HepG2 (cell line): ENCODE data around the gene KRT16. TPM values are rescaled to one million over a fixed set of nuclear protein-coding genes. Genes with fewer than 3 reads are reported as not detected.

ENCODE experiments used
- ATAC-seq: fragments of 200-7000 bp; cut with Tn5 transposase; 3 replicates; pipeline ENCODE4 v1.9.1; 2020; ENCODE audit warnings: mild to moderate bottlenecking, moderate library complexity
- BruUV-seq: library from RNA; stranded (reverse); fragments of 400-500 nt; replicated peaks from 2 replicates; lab custom pipeline; 2021; lab: Mats Ljungman, UMichigan
- CTCF ChIA-PET: fragments of 300-600 bp; formaldehyde crosslinking; extraction: SDS; loops from one replicate; lab custom pipeline; 2021; ENCODE audit warnings: low total read pairs, inconsistent platforms, low intra/inter-chr PET ratio; lab: Yijun Ruan, JAX
- POLR2A ChIA-PET: fragments of 350-600 bp; sonication (Branson Sonifier 250); formaldehyde crosslinking; loops from one replicate; lab custom pipeline; 2020; ENCODE audit warnings: antibody characterized with exemption, inconsistent platforms; lab: Yijun Ruan, JAX
- DNase-seq: peaks from one replicate; pipeline ENCODE4 v3.0.0-alpha.2; 2015; ENCODE audit warnings: low spot score
- FAIRE-seq: peaks from 3 replicates; lab custom pipeline; 2011; peaks lifted over from hg19 to GRCh38; lab: Jason Lieb, UNC
- H2AFZ ChIP-seq: one replicate; pipeline ENCODE4 v1.6.1; 2011; ENCODE audit warnings: low read length, inconsistent platforms
- H3K27ac ChIP-seq: fragments of 300-600 bp; 3 replicates; pipeline ENCODE4 v1.8.0; 2011; ENCODE audit warnings: mixed run types, mild to moderate bottlenecking, mixed read lengths, low read length, inconsistent platforms; ENCODE audit not compliant: insufficient read depth; ENCODE audit errors: extremely low read length
- H3K27me3 ChIP-seq, 2 experiments: fragments of 200-600 bp in 1 of 2; 2 replicates in 1 of 2; 3 replicates in 1 of 2; pipeline versions ENCODE4 v1.6.0 to v1.8.0; 2011; ENCODE audit warnings: low read length in 2 of 2, mild to moderate bottlenecking in 2 of 2, moderate library complexity in 2 of 2, inconsistent platforms in 1 of 2; ENCODE audit not compliant: insufficient read depth in 2 of 2, control insufficient read depth in 1 of 2
- H3K36me3 ChIP-seq, 2 experiments: fragments of 200-600 bp in 1 of 2; replicated peaks in 1 of 2; 2 replicates in 1 of 2; 3 replicates in 1 of 2; pipeline versions ENCODE4 v1.5.1 to v1.8.0; 2011; ENCODE audit warnings: low read length in 2 of 2, inconsistent platforms in 1 of 2; ENCODE audit not compliant: insufficient read depth in 2 of 2, control insufficient read depth in 1 of 2
- H3K4me1 ChIP-seq: 2 replicates; pipeline ENCODE4 v1.5.1; 2012; ENCODE audit warnings: low read length, inconsistent platforms; ENCODE audit not compliant: insufficient read depth
- H3K4me2 ChIP-seq: 2 replicates; pipeline ENCODE4 v1.6.0; 2011; ENCODE audit warnings: low read depth, low read length, inconsistent platforms
- H3K4me3 ChIP-seq, 3 experiments: fragments of 200-600 bp in 1 of 3; sonication (generic), shearing (Covaris generic) in 1 of 3; replicated peaks in 1 of 3; 2 replicates each; pipeline ENCODE4 v1.5.1; 2011 to 2016; ENCODE audit warnings: low read length in 3 of 3, inconsistent platforms in 2 of 3, low read depth in 2 of 3, mild to moderate bottlenecking in 2 of 3, control low read depth in 1 of 3, mixed read lengths in 1 of 3; ENCODE audit not compliant: insufficient read depth in 1 of 3
- H3K79me2 ChIP-seq: one replicate; pipeline ENCODE4 v1.6.1; 2011; ENCODE audit warnings: low read length, inconsistent platforms; ENCODE audit not compliant: insufficient read depth
- H3K9ac ChIP-seq: 2 replicates; pipeline ENCODE4 v1.6.0; 2011; ENCODE audit warnings: mild to moderate bottlenecking, low read depth, low read length, inconsistent platforms; ENCODE audit not compliant: insufficient read depth
- H3K9me3 ChIP-seq: 2 replicates; pipeline ENCODE4 v1.5.1; 2012; ENCODE audit warnings: mild to moderate bottlenecking, low read length
- H4K20me1 ChIP-seq: 2 replicates; pipeline ENCODE4 v1.6.0; 2011; ENCODE audit warnings: inconsistent platforms, mild to moderate bottlenecking, low read length, moderate library complexity; ENCODE audit not compliant: insufficient read depth
- CEBPB ChIP-seq: IDR thresholded peaks from 2 replicates; pipeline ENCODE4 v1.6.1; 2011; ENCODE audit warnings: low read depth, low read length, improper control_type of control experiment, borderline replicate concordance
- FOXC1 ChIP-seq: sonication (generic); formaldehyde crosslinking; IDR thresholded peaks from 2 replicates; pipeline ENCODE4 v1.8.0; 2022; ENCODE audit warnings: mild to moderate bottlenecking, missing genetic modification reagents, borderline replicate concordance
- GPBP1L1 ChIP-seq: sonication (generic); formaldehyde crosslinking; IDR thresholded peaks from 2 replicates; pipeline ENCODE4 v1.5.0; 2020; ENCODE audit warnings: mild to moderate bottlenecking, missing genetic modification reagents
- IRX3 ChIP-seq: sonication (generic); formaldehyde crosslinking; IDR thresholded peaks from 2 replicates; pipeline ENCODE4 v1.8.1; 2023; ENCODE audit warnings: mild to moderate bottlenecking, low read depth, missing genetic modification reagents, borderline replicate concordance
- POLR2AphosphoS2 ChIP-seq: IDR thresholded peaks from 2 replicates; pipeline ENCODE4 v1.6.1; 2011; ENCODE audit warnings: low read depth, low read length, improper control_type of control experiment
- SETDB1 ChIP-seq: sonication (generic); formaldehyde crosslinking; IDR thresholded peaks from 2 replicates; pipeline ENCODE4 v1.5.1; 2020; ENCODE audit warnings: missing genetic modification reagents, mild to moderate bottlenecking, borderline replicate concordance
- TFDP2 ChIP-seq: sonication (generic); formaldehyde crosslinking; IDR thresholded peaks from 2 replicates; pipeline ENCODE4 v1.4.0; 2020; ENCODE audit warnings: missing genetic modification reagents
- USF2 ChIP-seq, 2 experiments: sonication (generic) in 1 of 2; formaldehyde crosslinking in 1 of 2; IDR thresholded peaks; 2 replicates each; pipeline versions ENCODE4 v1.5.1 to v1.6.1; 2011 to 2020; ENCODE audit warnings: borderline replicate concordance in 1 of 2, low read depth in 1 of 2, low read length in 1 of 2, mild to moderate bottlenecking in 1 of 2, missing genetic modification reagents in 1 of 2, moderate library complexity in 1 of 2
- XBP1 ChIP-seq: sonication (generic); formaldehyde crosslinking; IDR thresholded peaks from 2 replicates; pipeline ENCODE4 v1.5.0; 2020; ENCODE audit warnings: missing genetic modification reagents
- ZBTB46 ChIP-seq: sonication (generic); formaldehyde crosslinking; IDR thresholded peaks from 2 replicates; pipeline ENCODE4 v1.4.0; 2020; ENCODE audit warnings: mild to moderate bottlenecking, missing genetic modification reagents, borderline replicate concordance
- ZFP37 ChIP-seq: sonication (generic); formaldehyde crosslinking; IDR thresholded peaks from 2 replicates; pipeline ENCODE4 v1.4.0; 2020; ENCODE audit warnings: missing genetic modification reagents, borderline replicate concordance
- ZNF460 ChIP-seq: sonication (generic); formaldehyde crosslinking; IDR thresholded peaks from 2 replicates; pipeline ENCODE4 v1.5.1; 2020; ENCODE audit warnings: missing genetic modification reagents, mild to moderate bottlenecking, borderline replicate concordance
- ZNF546 ChIP-seq: sonication (generic); formaldehyde crosslinking; conservative IDR thresholded peaks from 2 replicates; pipeline ENCODE4 v1.8.1; 2023; ENCODE audit warnings: mild to moderate bottlenecking, missing genetic modification reagents
- ZNF616 ChIP-seq: sonication (generic); formaldehyde crosslinking; IDR thresholded peaks from 2 replicates; pipeline ENCODE4 v1.5.0; 2020; ENCODE audit warnings: low read depth, mild to moderate bottlenecking, missing genetic modification reagents
- WGBS: methylation state at CpG from one replicate; pipeline ENCODE4 v1.1.6; 2017; ENCODE audit warnings: low lambda C conversion rate; 5-methylcytosine and 5-hydroxymethylcytosine counted together
- in situ Hi-C: cut with HindIII; loops from 2 replicates; pipeline ENCODE4 v1.10.0; 2017; ENCODE audit warnings: low pct_unique_long_range_greater_than_20kb; ENCODE audit not compliant: extremely low pct_ligation_motif_present
- intact Hi-C: fragments of 100-400 bp; cut with micrococcal nuclease; formaldehyde crosslinking; loops from one replicate; pipeline ENCODE4 v1.10.0; 2022; ENCODE audit not compliant: unreplicated experiment
- polyA plus RNA-seq, 8 experiments: library from polyadenylated mRNA; depleted of rRNA in 3 of 8; stranded (reverse) in 7 of 8; unstranded in 1 of 8; fragments of >200 nt; fragmentation: Illumina TruSeq in 4 of 8; extraction: Trizol in 4 of 8; gene quantifications; 2 replicates each; pipeline versions ENCODE4 v1.2.1 to v1.2.3, GENCODE V29; 2011 to 2016; ENCODE audit warnings: low read depth in 4 of 8, missing spikeins in 1 of 8, mixed read lengths in 1 of 8; ENCODE audit not compliant: insufficient read depth in 1 of 8
- total RNA-seq, 5 experiments: library from RNA; depleted of rRNA; stranded (reverse); fragments of >200 nt; fragmentation: Illumina TruSeq; extraction: Trizol; gene quantifications; 2 replicates each; pipeline ENCODE4 v1.2.3, GENCODE V29; 2016; ENCODE audit warnings: low read depth in 1 of 5

Gene KRT16
- total and polyA plus RNA-seq, 2 of the 13 experiments (the other 11 are each of a cell fraction or from before 2014, with no cell fraction given): not detected

- Histone ChIP-seq H3K4me3 (no peak overlapping the region), H2AFZ (no peak overlapping the region), H3K9ac (no peak overlapping the region), H3K27me3 (peaks cover 10 to 51% of the 10 kb centered on the region in 2 experiments; a peak in 4 of 5 replicates)
- POLR2A ChIA-PET: no interaction called here
- TF ChIP-seq FOXC1 (CRISPR knock-in tag): no peak
- TF ChIP-seq GPBP1L1 (CRISPR knock-in tag): no peak
- no peak for TF ChIP-seq ZBTB46 (CRISPR knock-in tag)
- no peak for TF ChIP-seq XBP1 (CRISPR knock-in tag)
- TF ChIP-seq ZNF546: no peak
- TF ChIP-seq ZNF460: no peak
- no peak for TF ChIP-seq ZFP37 (CRISPR knock-in tag)
- TF ChIP-seq TFDP2: no peak
- no peak for TF ChIP-seq ZNF616
- no peak for TF ChIP-seq IRX3 (CRISPR knock-in tag)
- no peak for TF ChIP-seq USF2 (IDR thresholded peaks at IDR 0.05; ENCODE audit: low read depth, low read length)
- no peak for TF ChIP-seq USF2 (CRISPR knock-in tag; IDR thresholded peaks at IDR 0.05; ENCODE audit: borderline replicate concordance)
- TF ChIP-seq SETDB1: no peak
- no peak for TF ChIP-seq POLR2AphosphoS2
- no peak for TF ChIP-seq CEBPB
- TF ChIP-seq, all 625 proteins: peak for 0
- no peaks in the 10 kb centered on the region for H3K4me1 ChIP-seq
- CTCF ChIA-PET: no interaction called here
- in situ Hi-C loops (no loop called here), intact Hi-C loops (no loop called here)
- 0% methylated on average over 5 of the region's 11 CpGs for WGBS
- H3K27ac ChIP-seq: no peak overlapping the region
- H3K4me2 ChIP-seq: no peak overlapping the region
- no TSS peak for BruUV-seq
- no peak for DNase-seq
- H3K9me3 ChIP-seq: no peaks in the 10 kb centered on the region
- ATAC-seq: no peak; the same call in 2 of the 3 replicates
- FAIRE-seq: no peak
- H4K20me1 ChIP-seq: no peaks in the 10 kb centered on the region
- no peaks in the 10 kb centered on the region for H3K36me3 ChIP-seq
- H3K79me2 ChIP-seq: no peaks in the 10 kb centered on the region
Measured at GRCh38 chr17:41617698-41618097, 5.1 kb upstream of the KRT16 start.
